Activated CD8-positive, alpha-beta T cell treated with anti-CD3 and anti-CD28 coated beads for 36 hours (primary cell): ENCODE results near the gene EXOC3L4. TPM values are rescaled to one million over a fixed set of nuclear protein-coding genes. Genes with fewer than 3 reads are reported as not detected.

Source experiments
- ATAC-seq: fragments of 200-7000 bp; cut with Tn5 transposase; one replicate; pipeline ENCODE4 v1.10.0; 2021; ENCODE audit warnings: mild to moderate bottlenecking, moderate library complexity
- CTCF ChIA-PET: fragments of 350-600 bp; sonication (Branson Sonifier 250); formaldehyde crosslinking; loops from one replicate; lab custom pipeline; 2021; ENCODE audit warnings: antibody characterized with exemption; lab: Charles Lee
- POLR2A ChIA-PET: fragments of 350-600 bp; sonication (Branson Sonifier 250); formaldehyde crosslinking; loops from one replicate; lab custom pipeline; 2021; ENCODE audit warnings: antibody characterized with exemption; lab: Charles Lee
- DNase-seq: peaks from one replicate; pipeline ENCODE4 v3.0.0-alpha.2; 2020
- H3K27ac Mint-ChIP-seq: one replicate; pipeline ENCODE4 v1.8.0; 2021; ENCODE audit warnings: mild to moderate bottlenecking, mixed read lengths
- H3K27me3 Mint-ChIP-seq: one replicate; pipeline ENCODE4 v1.8.0; 2021; ENCODE audit warnings: mixed read lengths
- H3K36me3 Mint-ChIP-seq: one replicate; pipeline ENCODE4 v1.8.0; 2021; ENCODE audit warnings: low read depth, mixed read lengths
- H3K4me1 Mint-ChIP-seq: one replicate; pipeline ENCODE4 v1.8.0; 2021; ENCODE audit warnings: low read depth, mixed read lengths
- H3K4me3 Mint-ChIP-seq: one replicate; pipeline ENCODE4 v1.8.0; 2021; ENCODE audit warnings: mild to moderate bottlenecking, moderate library complexity, mixed read lengths
- H3K9me3 Mint-ChIP-seq: one replicate; pipeline ENCODE4 v1.8.0; 2021; ENCODE audit warnings: mixed read lengths
- intact Hi-C: fragments of 100-400 bp; cut with micrococcal nuclease; formaldehyde crosslinking; loops from one replicate; pipeline ENCODE4 v1.10.0; 2022
- total RNA-seq, 2 experiments: library from RNA; stranded (reverse); gene quantifications; one replicate each; pipeline ENCODE4 v1.2.3, GENCODE V29; 2021
- TF ChIP-seq, protein P1 (sequence below): fragments of 200-600 bp; IDR thresholded peaks from one replicate; pipeline ENCODE4 v1.8.0; 2022; ENCODE audit warnings: antibody characterized with exemption, mild to moderate bottlenecking

Gene EXOC3L4
- total RNA-seq, 2 experiments from 2014 or later, result not detected

DNA sequence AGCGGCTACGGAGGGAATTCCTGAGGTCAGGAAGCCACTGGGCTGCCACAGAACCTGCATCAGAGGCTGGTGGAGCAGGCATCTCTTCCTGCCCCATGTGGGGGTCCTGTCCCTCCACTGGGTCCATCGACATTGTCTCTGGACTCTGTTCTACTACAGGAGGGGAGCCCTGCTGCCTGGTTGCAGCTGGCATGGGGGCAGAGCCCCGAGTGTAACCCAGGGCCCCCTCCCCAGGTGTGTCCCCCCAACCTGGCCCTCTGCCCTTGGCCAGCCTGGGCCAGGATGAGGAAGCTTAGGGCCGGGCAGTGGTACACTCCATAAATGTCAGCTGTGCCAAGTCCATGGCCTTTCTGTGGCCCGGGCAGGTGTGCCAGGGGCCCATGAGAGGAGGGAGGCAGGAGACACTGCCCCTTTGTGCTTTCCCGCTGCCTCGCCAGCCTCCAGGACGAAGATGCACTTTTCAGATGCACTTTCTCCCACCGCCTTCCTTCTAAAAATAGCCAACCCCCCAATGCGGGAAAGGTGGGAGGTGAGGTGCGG, 4.0 kb upstream of the EXOC3L4 start:
- ChIA-PET CTCF (interaction anchor here (0.6 to 0.8 kb wide), 4 partner anchors 14 to 397 kb away, joined by 3 to 4 read pairs (median 3); no protein-coding TSS in a partner anchor), POLR2A (no interaction called here)
- H3K4me1 Mint-ChIP-seq, result peaks cover 4% of the 10 kb centered on the region
- peak overlapping the region; percentile 43 for H3K4me3 Mint-ChIP-seq
- DNase-seq, result no peak
- peaks cover 6% of the 10 kb centered on the region for H3K27me3 Mint-ChIP-seq
- intact Hi-C loops, result loop anchor here (10.0 kb wide), 1 partner anchor 396 kb away; no protein-coding TSS in a partner anchor
- TF ChIP-seq, protein P1, sequence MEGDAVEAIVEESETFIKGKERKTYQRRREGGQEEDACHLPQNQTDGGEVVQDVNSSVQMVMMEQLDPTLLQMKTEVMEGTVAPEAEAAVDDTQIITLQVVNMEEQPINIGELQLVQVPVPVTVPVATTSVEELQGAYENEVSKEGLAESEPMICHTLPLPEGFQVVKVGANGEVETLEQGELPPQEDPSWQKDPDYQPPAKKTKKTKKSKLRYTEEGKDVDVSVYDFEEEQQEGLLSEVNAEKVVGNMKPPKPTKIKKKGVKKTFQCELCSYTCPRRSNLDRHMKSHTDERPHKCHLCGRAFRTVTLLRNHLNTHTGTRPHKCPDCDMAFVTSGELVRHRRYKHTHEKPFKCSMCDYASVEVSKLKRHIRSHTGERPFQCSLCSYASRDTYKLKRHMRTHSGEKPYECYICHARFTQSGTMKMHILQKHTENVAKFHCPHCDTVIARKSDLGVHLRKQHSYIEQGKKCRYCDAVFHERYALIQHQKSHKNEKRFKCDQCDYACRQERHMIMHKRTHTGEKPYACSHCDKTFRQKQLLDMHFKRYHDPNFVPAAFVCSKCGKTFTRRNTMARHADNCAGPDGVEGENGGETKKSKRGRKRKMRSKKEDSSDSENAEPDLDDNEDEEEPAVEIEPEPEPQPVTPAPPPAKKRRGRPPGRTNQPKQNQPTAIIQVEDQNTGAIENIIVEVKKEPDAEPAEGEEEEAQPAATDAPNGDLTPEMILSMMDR, result no peak
- H3K9me3 Mint-ChIP-seq, result no peaks in the 10 kb centered on the region
- ATAC-seq, result no peak
- no peaks in the 10 kb centered on the region for H3K36me3 Mint-ChIP-seq
- no peak overlapping the region for H3K27ac Mint-ChIP-seq

DNA sequence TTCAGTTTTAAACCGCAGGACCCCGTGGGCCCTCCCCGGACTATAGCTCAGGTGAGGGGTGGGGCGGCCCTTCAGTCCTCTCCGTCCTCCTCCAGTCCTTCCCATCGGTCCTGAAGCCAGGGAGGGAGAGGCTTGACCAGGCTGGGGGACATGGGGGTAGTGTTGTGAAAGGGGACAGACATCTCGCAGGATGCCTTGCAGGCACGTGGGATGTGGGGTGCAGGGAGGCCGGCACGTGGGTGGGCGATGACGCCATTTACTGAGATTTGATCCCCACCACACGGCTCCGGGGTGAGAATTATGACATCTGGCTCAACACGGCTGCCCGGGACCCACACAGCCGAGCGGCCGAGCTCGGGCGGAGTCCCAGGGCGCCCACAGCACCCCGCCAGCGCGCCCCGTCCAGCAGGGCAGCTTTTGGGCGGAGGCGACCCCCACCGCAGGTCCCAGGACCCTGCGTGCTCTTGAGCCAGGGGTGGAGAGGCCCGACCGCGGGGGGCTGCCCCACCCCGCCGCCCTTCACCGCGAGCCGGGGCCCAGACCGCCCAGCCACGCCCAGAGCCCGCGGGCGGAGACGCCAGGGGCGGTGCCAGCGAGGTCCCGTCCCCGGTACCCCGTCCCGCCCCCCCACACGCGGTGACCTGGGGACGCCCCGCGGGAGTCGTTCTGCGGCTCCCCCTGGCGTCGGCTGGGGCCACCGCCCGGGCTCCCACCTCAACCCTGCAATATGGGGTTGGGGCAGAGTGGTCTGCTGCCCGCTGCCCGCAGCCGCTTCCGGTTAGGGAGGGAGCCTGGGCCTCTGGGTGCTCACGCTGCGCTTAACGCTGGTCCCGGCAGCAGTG, 3.3 kb upstream of the EXOC3L4 start:
- ATAC-seq (peak; percentile 97), DNase-seq (peak; percentile 84)
- POLR2A ChIA-PET, result no interaction called here
- Mint-ChIP-seq H3K9me3 (no peaks in the 10 kb centered on the region), H3K36me3 (no peaks in the 10 kb centered on the region), H3K27me3 (peaks cover 5% of the 10 kb centered on the region), H3K4me3 (peak overlapping the region; percentile 43), H3K27ac (no peak overlapping the region), H3K4me1 (peaks cover 4% of the 10 kb centered on the region)
- TF ChIP-seq, protein P1, result peak; percentile 75
- CTCF ChIA-PET, result interaction anchor here (0.6 to 0.8 kb wide), 4 partner anchors 15 to 398 kb away, joined by 3 to 4 read pairs (median 3); no protein-coding TSS in a partner anchor
- intact Hi-C loops, result loop anchor here (10.0 kb wide), 1 partner anchor 396 kb away; no protein-coding TSS in a partner anchor

DNA sequence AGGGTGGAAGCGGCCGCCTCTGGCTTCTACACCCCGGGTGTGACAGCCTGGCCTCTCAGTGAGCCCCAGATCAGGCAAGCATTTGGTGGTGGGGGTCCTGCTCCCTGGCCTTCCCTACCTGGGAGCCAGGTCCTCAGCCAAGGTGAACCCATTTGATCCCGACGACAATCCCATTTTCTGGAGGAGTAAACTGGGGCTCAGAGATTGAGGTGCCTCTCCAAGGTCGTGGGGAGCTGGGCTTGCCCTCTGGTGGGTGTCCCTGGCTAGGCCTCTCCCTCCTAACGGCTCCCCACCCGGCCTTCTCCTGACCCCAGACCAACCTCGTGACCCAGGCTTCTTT, 2.7 kb upstream of the EXOC3L4 start:
- H3K36me3 Mint-ChIP-seq, result no peaks in the 10 kb centered on the region
- ATAC-seq (no peak), DNase-seq (no peak)
- H3K27ac Mint-ChIP-seq, result no peak overlapping the region
- peaks cover under 1% of the 10 kb centered on the region for H3K27me3 Mint-ChIP-seq
- peaks cover 4% of the 10 kb centered on the region for H3K4me1 Mint-ChIP-seq
- TF ChIP-seq, protein P1, result peak; percentile 25
- ChIA-PET POLR2A (interaction anchor here (0.9 kb wide), 1 partner anchor 14 kb away, joined by 3 read pairs; no protein-coding TSS in a partner anchor), CTCF (interaction anchor here (0.7 kb wide), 1 partner anchor 17 kb away, joined by 4 read pairs; no protein-coding TSS in a partner anchor)
- intact Hi-C loops, result loop anchor here (10.0 kb wide), 1 partner anchor 397 kb away; no protein-coding TSS in a partner anchor
- no peak overlapping the region for H3K4me3 Mint-ChIP-seq
- H3K9me3 Mint-ChIP-seq, result no peaks in the 10 kb centered on the region

DNA sequence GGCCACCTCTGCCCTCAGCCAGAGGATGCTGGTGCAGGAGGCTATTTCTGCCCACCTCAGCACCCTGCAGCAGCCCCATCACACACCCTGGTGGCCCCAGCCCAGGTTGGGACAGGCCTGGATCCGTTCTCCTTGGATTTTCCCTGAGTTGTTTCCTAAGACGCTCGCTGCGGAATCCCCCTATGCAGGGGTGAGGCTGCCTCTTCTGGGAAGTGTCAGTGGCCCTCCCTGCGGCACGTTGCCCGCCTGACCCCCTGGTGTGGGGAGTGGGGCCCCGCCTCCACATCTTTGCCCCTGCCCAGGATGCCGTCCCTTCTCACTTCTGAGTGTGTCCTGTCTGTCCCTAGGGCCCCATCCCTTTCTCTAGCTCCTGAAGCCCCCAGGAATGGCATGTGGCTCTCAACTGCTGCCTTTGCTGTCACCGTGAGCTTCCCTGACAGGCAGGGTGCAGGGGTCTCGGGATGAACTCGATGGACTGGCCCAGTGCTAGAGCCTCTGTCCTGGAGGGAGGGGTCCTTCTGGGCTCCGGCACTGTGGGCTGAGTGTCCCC, 594 bp upstream of the EXOC3L4 start:
- H3K27me3 Mint-ChIP-seq, result peaks cover 1% of the 10 kb centered on the region
- intact Hi-C loops, result loop anchor here (10.0 kb wide), 1 partner anchor 399 kb away; no protein-coding TSS in a partner anchor
- H3K27ac Mint-ChIP-seq, result no peak overlapping the region
- POLR2A ChIA-PET, result no interaction called here
- no peak overlapping the region for H3K4me3 Mint-ChIP-seq
- H3K4me1 Mint-ChIP-seq, result peaks cover 4% of the 10 kb centered on the region
- H3K36me3 Mint-ChIP-seq, result no peaks in the 10 kb centered on the region
- DNase-seq (no peak), ATAC-seq (no peak)
- no peaks in the 10 kb centered on the region for H3K9me3 Mint-ChIP-seq
- TF ChIP-seq, protein P1, result no peak
- CTCF ChIA-PET, result interaction anchor here (4.7 kb wide), 1 partner anchor 11 kb away, joined by 47 read pairs; no protein-coding TSS in a partner anchor
